Right lung (tissue), 5 donors: Measurements from ENCODE around the gene CUZD1. TPM values are rescaled to one million over a fixed set of nuclear protein-coding genes. Genes with fewer than 3 reads are reported as not detected.

Source experiments
- DNase-seq, 2 donors: peaks; one replicate each; pipeline ENCODE4 v3.0.0-alpha.2; 2013
- polyA plus RNA-seq, 5 donors: library from polyadenylated mRNA; unstranded; fragments of 120-200 nt; gene quantifications; one replicate each; pipeline versions ENCODE4 v1.2.1 to v1.2.3, GENCODE V29; 2013; ENCODE audit warnings: inconsistent platforms in 1 of 5, low replicate concordance in 1 of 5; ENCODE audit not compliant: insufficient read length in 5 of 5, insufficient read depth in 1 of 5

CUZD1 gene
- polyA plus RNA-seq, 5 donors: 1.4 to 2.5 (median 2.2) TPM

- no peak for DNase-seq
Observed at GRCh38 chr10:122815458-122815857, 30.2 kb downstream of the CUZD1 start.

GRCh38 chr10:122814493-122814892 is 31.2 kb downstream of the CUZD1 start:
- no peak for DNase-seq

GRCh38 chr10:122812751-122813150 is 32.9 kb downstream of the CUZD1 start:
- no peak for DNase-seq

- no peak for DNase-seq
Observed at GRCh38 chr10:122802282-122802681, 43.4 kb downstream of the CUZD1 start.

- no peak for DNase-seq
Observed at GRCh38 chr10:122798704-122799231, 46.9 kb downstream of the CUZD1 start.

GRCh38 chr10:122796796-122797195 is 48.9 kb downstream of the CUZD1 start:
- DNase-seq: no peak

GRCh38 chr10:122795924-122796323 is 49.7 kb downstream of the CUZD1 start:
- no peak for DNase-seq

GRCh38 chr10:122786269-122786668 is 59.4 kb downstream of the CUZD1 start:
- DNase-seq: peak; percentile 2 to 25

GRCh38 chr10:122782911-122783310 is 62.7 kb downstream of the CUZD1 start:
- DNase-seq: no peak

Other genes starting within 250 kb of the CUZD1 start
- not detected for gene C10orf120, start 146.0 kb downstream of the CUZD1 start, polyA plus RNA-seq
- gene FAM24B, start 33.7 kb upstream of the CUZD1 start, polyA plus RNA-seq: 1 to 10 TPM; 4.9 to 9.0 (median 7.7) TPM
- gene FAM24A, start 64.8 kb upstream of the CUZD1 start, polyA plus RNA-seq: not detected
- 10 to 100 TPM; 15.9 to 25.4 (median 21.8) TPM for gene C10orf88, start 108.4 kb upstream of the CUZD1 start, polyA plus RNA-seq
- 10 to 100 TPM in 2 of 5 donors, 1 to 10 TPM in 3; 6.6 to 11.1 (median 8.5) TPM for gene PSTK, start 134.5 kb upstream of the CUZD1 start, polyA plus RNA-seq
- gene IKZF5, start 162.9 kb upstream of the CUZD1 start, polyA plus RNA-seq: 10 to 100 TPM; 17.5 to 30.3 (median 24.2) TPM
- 10 to 100 TPM; 13.8 to 26.6 (median 21.7) TPM for gene ACADSB, start 163.1 kb upstream of the CUZD1 start, polyA plus RNA-seq